Lung microvascular endothelial cell (primary cell): ENCODE results near the gene VHLL. TPM values are rescaled to one million over a fixed set of nuclear protein-coding genes. Genes with fewer than 3 reads are reported as not detected.
"Not testable (repeated sequence)": the region's sequence is repeated elsewhere in the genome, so short reads cannot be mapped to it uniquely, and the experiment has no call there.

ENCODE experiments used
- DNase-seq, 2 donors: peaks; one replicate each; pipeline versions ENCODE4 v3.0.0 to v3.0.0-alpha.2; 2010; ENCODE audit warnings: low read depth in 2 of 2
- total RNA-seq: library from RNA; depleted of rRNA; stranded (reverse); fragments of >200 nt; gene quantifications from 2 replicates; pipeline ENCODE4 v1.2.1, GENCODE V29; 2014

VHLL gene
- 0.20 TPM in 1 of 2 replicates, not detected in the other for total RNA-seq

DNA sequence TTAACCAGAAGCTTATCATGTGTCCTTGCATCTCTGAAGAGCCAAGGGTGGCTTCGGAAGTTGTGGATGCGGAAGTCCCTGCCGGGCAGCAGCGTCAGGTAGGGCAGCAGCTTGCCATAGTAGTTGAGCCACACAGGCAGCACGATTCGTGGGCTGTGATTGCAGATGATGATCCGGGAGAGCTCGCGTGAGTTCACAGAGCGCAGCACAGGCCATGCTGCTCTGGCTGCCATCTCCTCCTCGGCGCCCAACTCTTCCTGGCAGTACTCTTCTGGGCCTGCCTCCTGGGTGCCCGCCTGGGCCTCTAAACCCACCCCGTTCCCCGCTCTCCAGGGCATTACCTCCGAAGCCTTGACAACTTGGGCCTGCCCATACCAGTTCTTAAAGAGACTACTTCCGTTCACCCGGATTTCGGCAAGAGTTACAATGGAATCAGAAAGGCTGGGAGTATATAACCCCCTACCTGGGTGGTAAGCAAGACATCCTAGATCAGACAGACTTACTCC, at the start of gene VHLL:
Gene VHLL, minus strand, starts transcription at position 456 of the 506 bp plus-strand sequence. Its CDS starts 118 bp downstream, at position 338.
- DNase-seq, result no peak

DNA sequence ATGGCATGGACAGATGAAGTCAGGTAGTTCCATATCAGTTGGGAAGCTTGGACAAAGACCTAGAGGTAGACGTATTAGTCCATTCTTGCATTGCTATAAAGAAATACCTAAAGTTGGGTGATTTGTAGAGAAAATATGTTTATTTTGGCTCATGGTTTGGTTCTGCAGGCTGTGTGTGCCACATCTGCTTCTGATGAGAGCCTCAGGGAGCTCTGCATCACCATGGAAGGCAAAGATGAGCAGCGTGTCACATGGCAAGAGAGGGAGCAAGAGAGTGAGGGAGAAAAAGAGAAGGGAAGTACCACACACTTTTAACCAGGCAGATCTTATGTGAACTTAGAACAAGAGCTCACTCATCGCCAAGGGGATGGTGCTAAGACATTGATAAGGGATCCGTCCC, 48.2 kb upstream of the VHLL start:
- DNase-seq, result no peak

DNA sequence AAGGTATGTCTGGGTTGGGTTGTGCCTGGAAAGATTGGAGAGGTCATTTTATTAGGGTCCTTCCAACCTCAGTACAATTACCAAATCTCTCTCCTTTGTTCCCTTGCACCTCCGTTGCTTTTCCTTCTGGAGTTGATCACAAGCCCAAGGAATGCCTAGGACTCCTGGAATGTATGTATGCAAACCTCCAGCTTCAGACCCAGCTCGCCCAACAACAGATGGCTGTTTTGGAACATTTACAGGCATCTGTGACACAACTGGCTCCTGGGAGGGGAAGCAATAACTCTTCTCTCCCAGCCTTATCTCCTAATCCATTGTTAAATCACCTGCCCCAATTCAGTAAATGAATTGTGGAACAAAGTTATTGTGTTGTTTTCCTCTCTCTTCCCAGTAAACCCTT, 47.5 kb upstream of the VHLL start:
- peak in 1 of 2 donors; percentile 30 for DNase-seq

DNA sequence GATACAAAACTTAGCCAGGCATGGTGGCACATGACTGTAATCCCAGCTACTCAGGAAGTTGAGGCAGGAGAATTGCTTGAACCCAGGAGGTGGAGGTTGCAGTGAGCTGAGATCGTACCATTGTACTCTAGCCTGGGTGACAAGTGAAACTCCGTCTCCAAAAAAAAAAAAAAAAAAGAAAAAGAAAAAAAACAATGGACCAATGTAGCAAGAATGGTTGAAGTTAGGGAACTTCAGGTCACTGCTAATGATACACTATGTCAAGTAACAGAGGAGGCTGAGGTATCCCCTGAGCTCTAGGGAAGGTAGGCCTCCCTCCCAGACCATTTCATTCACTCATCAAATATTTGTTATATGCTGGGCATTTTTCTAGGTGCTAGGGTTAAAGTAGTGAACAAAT, 46.9 kb upstream of the VHLL start:
- DNase-seq, result not testable (repeated sequence)

DNA sequence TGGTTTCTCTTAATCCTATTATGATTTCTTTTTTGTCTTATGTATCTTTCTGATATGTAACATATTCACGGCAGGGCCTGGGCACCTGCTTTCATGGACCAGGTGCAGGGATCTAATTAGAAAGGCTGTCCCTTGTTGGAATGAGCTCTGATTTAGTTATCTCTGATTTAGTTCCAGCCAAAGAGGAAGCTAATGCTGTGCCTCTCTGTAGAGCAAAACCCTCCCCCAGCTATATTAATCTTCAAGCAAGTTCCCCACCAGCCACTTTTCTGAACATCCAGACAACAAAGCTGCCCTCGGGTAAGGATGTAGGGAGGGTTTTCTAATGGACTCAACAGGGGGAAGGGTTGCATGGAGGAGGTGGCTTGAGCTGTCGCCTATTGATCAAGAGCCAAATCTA, 45.3 kb upstream of the VHLL start:
- no peak for DNase-seq

DNA sequence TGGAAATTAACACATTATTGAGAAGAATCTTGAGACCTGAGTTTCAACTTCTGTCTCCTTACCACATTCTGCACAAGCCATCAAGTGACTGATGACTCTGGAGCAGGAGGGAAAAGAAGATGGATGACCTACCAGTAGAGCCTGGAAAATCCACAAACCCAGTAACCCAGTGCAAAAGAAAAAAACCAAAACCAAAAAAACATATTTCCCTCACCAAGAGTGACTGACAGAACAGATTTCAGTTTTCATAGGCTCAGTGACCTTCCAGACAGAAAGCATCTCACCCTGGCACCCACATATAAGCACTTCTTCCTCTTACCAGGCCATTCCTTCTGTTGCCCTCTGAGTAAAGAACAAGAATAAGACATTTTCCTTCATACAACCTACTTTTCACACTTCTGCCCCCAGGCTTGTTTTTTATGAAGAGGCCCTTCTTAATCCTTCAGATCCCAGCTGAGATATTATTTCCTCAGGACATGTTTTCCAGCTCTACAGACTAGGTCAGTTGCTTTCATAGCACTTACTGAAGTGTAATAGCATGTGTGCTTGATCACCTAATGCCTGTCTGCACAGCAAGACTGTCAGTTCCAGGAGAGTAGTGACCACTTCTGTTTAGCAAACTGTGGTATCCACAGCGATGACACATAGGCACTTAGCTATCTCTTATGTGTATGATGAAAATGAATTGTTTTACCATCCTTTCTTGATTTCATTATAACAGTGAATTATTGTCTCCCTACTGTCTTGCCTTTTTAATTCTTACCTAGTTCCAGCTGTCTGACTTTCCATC, 43.3 kb upstream of the VHLL start:
- no peak for DNase-seq

DNA sequence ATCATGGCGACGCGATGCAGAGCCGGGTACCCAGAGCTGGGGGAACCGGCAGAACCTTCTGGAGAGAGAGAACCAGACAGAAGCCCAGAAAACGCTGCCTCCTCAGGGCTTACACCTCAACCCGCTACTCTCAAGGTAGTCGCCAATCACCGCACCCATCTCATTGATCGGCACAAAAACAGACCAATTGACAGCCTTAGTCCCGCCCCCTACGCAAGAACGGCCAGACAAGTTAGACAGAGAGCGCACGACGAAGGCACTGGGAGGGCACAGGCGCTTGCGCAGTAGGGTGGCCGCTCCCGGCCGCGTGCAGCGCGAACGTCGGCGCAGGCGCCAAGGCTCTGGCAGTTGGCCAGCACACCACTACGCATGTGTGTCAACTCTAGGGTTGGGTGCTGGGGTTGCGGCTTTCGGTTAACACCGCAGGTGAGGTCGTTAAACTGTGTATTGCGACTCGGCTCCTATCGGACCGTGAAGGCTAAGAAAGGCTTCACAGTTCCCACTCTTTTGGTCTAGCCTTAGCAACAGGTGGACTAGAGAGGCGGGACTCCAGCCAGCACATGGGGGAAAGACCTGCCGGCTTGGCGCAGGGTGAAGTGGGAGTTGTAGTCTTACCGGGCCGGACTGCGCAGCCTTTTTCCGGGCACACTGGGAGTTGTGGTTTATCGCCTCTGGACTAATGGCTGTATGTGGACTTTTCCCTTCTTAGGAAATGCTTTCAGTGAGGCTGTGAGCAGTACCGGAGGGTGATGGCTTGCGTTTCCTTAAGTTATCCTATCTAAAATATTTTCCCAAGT, 39.3 kb upstream of the VHLL start, which contains the start of the genes CCT3 and TSACC:
Gene CCT3, minus strand, starts transcription at position 113 of the 797 bp plus-strand sequence. Its CDS starts 108 bp downstream, at position 5.
Gene TSACC, plus strand, starts transcription at position 347 of the 797 bp plus-strand sequence. CDS start 1,232 bp downstream, outside the sequence.
- DNase-seq, result peak; percentile 100

DNA sequence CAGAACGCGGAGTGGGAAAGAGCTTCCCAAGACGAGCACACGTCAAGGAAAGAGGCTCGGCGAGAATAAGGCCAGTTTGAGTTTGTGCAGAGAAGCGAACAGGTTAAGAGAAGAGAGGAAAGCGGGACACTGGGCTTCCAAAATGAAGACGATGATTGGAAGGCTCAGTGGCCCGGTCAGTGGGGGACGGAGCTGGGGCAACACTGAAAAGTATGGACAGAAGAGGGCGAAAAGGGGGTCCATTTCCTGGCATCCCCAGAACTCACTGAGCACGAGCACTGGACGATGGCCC, 38.7 kb upstream of the VHLL start:
- DNase-seq, result no peak

DNA sequence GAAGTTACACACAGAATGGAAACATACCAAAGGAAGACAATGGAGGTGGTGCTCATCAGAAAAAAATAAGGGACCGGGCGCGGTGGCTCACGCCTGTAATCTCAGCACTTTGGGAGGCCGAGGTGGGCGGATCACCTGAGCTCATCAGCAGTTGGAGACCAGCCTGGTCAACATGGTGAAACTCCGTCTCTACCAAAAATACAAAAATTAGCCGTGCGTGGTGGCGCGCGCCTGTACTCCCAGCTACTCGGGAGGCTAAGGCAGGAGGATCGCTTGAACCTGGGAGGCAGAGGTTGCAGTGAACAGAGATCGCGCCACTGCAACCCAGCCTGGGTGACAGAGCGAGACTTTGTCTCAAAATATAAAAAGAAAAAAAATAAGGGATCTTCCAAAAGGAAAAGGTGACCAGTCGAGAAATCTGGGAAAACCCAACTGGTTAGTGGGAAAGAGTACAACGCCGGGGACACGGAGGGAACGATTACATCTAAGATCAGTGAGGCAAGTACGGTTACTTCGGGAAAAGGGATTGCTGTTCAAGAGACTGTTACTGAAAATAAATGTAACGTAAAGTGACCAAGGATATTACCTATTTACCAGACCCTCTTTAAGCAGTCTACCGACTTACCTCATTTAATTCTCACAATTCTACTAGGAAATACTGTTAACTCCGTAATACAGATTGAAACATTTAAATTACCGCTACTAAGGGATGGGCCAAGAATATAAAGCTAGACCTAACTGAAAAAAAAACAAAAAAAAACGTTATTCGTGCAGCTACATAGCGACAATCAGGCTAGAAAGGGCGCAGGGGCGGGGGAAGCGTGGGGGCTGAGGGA, 38.2 kb upstream of the VHLL start:
- DNase-seq, result peak; percentile 14

DNA sequence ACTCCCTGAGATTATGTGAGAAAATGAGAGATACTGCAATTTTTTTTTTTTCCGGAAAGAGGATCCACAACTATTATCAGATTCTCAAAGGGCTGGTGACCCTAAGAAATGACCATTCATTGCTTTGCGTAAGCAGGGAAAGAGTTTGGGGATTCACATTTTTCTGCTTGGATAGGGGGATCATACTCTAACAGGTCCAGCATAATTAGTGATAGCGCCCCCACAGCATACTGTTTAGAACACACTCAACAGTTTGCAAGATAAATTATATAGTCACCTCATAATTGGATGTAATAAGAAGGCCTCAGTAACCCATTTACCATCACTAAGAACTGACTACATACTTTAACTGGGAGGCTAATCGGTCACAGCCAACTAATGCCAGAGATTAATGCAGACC, 37.1 kb upstream of the VHLL start:
- peak; percentile 33 to 34 for DNase-seq

DNA sequence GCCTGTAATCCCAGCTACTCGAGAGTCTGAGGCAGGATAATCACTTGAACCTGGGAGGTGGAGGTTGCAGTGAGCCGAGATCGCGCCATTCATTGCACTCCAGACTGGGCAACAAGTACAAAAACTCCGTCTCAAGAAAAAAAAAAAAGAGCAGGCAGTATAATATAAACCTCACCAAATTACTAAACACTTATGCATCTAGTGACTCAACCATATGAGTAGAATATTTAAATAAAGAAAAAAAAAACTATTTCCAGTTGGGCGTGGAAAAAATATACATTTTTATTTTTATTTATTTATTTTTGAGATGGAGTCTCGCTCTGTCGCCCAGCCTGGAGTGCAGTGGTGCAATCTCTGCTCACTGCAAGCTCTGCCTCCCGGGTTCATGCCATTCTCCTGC, 24.1 kb upstream of the VHLL start:
- DNase-seq, result not testable (repeated sequence)

DNA sequence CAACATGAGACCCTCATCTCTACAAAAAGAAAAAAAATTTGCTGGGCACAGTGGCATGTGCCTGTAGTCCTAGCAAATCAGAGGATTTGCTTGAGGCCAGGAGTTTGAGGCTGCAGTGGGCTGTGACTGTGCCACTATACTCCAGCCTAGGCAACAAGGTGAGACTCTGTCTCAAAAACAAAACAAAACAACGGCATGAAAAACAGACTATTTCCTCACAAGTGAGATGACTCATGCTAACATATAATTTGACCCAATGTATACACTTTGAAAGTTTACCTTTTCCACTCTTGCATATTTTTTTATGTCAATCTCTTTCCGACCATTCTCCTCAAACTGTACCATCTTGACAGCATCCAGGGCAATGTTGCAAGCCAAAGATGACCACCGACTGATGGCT, 21.5 kb upstream of the VHLL start:
- no peak for DNase-seq

DNA sequence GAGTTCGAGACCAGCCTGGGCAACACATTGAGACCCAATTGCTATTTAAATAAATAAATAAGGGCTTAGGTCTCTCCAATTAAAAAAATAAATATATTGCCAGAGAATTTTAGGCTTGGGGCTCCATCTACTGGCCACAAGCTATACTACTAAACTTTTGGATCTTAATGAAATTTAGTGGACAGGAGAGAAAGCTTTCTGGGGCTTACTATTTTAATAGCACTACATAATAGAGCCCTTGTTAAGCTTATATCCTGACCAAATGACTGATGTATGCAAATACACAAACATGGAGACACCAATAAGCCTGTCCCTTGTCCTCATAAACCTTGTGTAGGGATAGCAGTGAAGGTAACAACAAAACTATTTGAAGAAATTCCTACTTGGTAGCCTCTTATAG, 20.6 kb upstream of the VHLL start:
- DNase-seq, result peak; percentile 36 to 54

DNA sequence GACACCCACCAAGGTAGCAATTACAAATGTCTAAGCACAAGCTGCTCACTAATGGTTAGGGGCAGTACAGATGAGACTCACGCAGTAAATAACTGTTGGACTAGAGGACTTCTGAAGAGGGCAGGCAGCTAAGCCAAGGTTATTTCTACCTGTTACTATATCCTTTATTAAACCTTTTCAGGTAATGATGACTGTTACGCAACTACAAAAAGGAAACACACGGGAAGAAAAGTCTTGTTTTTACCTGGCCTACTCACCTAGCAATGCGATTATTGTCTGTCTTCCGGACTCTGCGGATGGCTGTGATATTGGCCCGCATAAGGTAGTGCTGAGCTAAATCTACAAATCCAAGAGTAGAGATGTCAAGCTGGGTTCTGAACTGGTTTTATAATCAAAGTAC, 17.8 kb upstream of the VHLL start:
- no peak for DNase-seq

DNA sequence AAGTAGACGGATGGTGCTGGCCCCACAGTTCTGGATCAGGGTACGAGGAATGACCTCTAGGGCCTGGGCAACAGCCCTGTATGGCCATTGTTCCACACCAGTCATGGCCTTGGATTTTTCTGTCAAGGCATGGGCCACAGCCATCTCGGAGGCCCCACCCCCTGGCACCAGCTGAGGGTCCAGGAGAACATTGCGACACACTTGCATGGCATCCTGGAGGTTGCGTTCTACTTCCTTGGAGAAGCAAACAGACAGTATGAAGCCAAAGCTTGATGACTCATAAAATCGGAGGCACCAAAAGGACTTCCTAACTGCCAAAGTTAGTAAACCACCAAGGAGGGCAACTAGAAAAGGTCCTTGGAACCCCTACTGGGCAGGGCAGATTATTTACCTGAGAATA, 11.9 kb upstream of the VHLL start:
- peak in 1 of 2 donors; percentile 26 for DNase-seq

DNA sequence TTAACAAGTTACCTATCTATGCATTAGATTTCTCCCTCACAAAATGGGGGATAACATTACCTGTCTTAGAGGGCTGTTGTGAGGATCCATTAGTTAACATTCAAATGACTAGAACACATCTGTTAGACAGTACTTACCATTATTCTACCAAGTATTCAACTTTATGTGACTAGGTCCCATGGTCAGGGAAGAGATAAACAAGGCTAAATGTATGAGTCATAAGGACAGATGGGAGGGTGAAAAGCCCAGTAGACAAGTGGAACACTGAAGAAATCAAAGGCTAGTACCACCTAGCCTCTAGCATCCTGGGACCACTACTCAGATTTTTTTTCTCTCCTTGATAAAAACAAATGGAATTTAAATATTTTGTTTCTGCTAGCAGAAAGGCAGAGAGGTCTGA, 9.0 kb upstream of the VHLL start:
- DNase-seq, result peak in 1 of 2 donors; percentile 46

DNA sequence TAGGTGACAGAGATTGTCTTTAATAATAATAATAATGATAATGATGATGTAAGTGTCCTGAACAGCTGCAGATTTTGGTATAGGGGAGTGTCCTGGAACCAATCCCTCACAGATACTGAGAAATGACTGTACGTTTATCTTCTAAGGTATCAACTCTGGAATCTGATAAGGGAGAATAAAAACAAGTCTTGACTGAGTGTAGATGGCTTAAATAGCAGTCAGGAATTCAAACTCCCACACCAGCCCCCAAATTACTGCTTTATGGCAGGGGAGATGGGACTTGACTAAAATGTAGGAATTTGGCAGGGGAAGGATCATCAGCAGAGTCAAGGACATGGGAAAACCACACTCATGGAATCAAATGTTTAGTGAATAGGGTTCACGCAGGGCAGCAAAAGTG, 6.1 kb upstream of the VHLL start:
- no peak for DNase-seq

DNA sequence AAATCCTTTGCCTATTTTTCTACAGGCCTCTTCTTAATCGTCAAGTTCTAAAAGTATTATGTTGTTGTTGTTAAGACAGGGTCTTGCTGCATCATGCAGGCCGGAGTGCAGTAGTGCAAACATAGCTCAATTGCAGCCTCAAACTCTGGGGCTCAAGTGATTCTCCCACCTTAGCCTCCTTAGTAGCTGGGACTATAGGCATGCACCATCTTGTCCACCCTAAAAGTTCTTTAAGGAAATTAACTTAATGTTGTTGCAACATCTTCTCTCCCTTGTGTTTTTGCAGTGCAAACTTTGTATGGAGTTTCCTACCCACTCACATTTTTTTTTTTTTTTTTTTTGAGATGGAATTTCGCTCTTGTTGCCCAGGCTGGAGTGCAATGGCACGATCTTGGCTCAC, 4.1 kb upstream of the VHLL start:
- no peak for DNase-seq

DNA sequence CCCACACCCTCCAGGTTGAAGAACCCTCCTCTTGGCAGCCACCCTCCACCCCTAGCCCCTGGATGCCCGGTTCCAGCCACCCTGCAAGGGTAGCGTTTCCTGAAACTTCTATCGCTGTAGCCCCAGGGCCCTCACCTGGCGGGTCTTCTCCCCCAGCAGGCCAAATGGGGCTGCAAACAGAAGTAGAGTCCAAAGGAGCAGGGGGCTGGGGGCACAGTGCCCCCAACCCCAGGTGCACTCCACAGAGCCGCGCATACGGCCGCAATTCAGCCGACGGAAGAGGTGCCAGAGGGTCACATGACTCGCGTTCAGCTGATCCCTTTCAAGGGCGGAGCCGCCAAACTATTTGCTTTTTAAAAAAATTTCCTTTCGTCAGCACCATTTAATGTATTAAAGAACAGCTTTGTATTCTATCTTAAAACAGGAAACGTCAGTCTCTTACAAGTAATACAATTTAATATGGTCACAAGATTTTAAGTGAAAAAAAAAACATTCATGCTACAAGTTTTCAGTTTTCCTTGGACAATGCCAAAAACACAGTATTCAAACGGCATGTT, 3.6 kb downstream of the VHLL start, which contains the start of gene GLMP:
Gene GLMP, minus strand, starts transcription at position 289 of the 557 bp plus-strand sequence. Its CDS starts 34 bp downstream, at position 255.
- DNase-seq, result peak; percentile 77 to 82

DNA sequence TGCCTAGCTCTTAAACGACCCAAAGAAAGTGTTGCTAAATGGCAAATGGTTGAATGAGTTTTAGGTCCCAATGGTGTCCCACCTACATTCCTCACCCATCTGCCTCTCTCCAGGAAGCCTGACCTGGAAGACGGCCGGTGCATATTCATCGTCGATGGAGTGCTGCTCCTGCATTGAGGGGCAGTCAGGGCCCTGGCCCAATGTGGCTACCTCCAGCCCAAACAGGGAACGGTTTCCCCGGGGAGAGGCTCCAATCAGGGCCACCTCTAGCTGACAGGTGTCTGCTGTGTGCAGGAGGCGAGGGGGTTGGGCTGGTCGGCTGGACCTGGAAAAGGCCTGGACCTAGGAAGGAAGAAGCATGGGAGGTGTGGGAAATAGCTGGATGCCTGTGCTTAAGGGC, 5.2 kb downstream of the VHLL start:
- no peak for DNase-seq

DNA sequence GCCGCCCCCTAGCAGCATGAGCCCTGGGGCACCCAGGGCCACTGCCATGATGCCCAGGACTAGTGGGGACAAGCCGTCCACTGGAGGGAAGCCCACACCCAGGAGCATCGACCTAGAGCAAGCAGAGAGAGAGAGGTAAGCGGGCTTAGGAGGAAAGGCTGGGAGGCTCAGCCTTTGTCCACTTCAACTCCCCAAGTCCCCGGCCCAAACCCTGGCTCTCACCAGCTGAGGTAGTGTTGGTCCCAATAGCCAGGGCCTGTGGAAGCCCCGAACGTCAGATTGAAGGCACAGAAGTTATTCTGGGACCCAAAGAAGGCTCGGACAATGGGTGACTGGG, 6.0 kb downstream of the VHLL start:
- DNase-seq, result no peak
